HL-60 (cell line): ENCODE measurements around the gene C22orf39.

Source experiments
- CTCF ChIP-seq: IDR thresholded peaks from one replicate; pipeline ENCODE4 v1.5.1; 2011; ENCODE audit warnings: low read length, control low read depth, inconsistent platforms; ENCODE audit not compliant: insufficient read depth
- POLR2AphosphoS5 ChIP-seq: IDR thresholded peaks from 2 replicates; pipeline ENCODE4 v1.6.1; 2012; ENCODE audit warnings: low read depth
- REST ChIP-seq: IDR thresholded peaks from 2 replicates; pipeline ENCODE4 v1.6.1; 2012; ENCODE audit warnings: low read depth; ENCODE audit not compliant: insufficient replicate concordance

DNA sequence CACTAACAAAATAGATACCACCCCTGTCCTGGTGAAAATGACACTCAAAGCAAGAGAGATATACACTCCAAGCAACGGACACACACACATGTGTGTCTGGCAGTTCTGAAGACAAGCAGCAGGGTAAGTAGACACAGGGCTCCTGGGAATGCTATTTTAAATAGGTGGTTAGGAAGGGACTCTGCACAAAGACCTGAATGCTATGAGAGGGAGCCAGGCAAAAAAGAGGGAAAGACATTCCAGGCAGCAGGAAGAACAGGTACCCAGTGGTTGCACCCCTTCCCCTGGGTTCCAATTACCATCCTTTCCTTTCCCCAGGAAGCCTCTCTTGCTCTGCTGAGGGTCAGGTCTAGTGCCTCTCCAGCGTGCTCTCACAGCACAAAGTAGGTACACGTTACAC, 28.5 kb upstream of the C22orf39 start:
- TF ChIP-seq CTCF: no peak
- no peak for TF ChIP-seq REST
- TF ChIP-seq POLR2AphosphoS5: no peak
